ENCODE measurements around the gene NR2F1. TPM values are rescaled to one million over a fixed set of nuclear protein-coding genes. Genes with fewer than 3 reads are reported as not detected.

The NR2F1 gene
- total RNA-seq, 1 experiment from 2014 or later, result not detected

GRCh38 chr5:93589829-93590215 is 6.8 kb downstream of the NR2F1 start:
- Histone ChIP-seq H4K91ac (ENCODE audit: insufficient read length, low read depth, low read length) (no peak overlapping the region), H4K8ac (replicated peaks; ENCODE audit: insufficient read length, low read depth, low read length) (no peak overlapping the region), H2BK5ac (ENCODE audit: insufficient read length, low read length) (no peak overlapping the region), H2BK15ac (ENCODE audit: low read depth, low read length) (no peak overlapping the region), H2BK20ac (ENCODE audit: low read depth, low read length, poor library complexity, severe bottlenecking) (no peak overlapping the region), H3K27me3 (ENCODE audit: insufficient read depth, low read length) (peaks cover 93% of the 10 kb centered on the region), H3K18ac (ENCODE audit: insufficient read length, low read depth, low read length) (no peak overlapping the region), H3K27ac (ENCODE audit: insufficient read length, low read depth, low read length) (no peak overlapping the region), H3K14ac (ENCODE audit: insufficient read depth, low read length) (no peak overlapping the region), H2AFZ (ENCODE audit: low read length) (no peak overlapping the region), H3K23ac (ENCODE audit: insufficient read length, low read depth, low read length) (no peak overlapping the region), H4K5ac (ENCODE audit: insufficient read length, low read depth, low read length) (no peak overlapping the region), H3K23me2 (ENCODE audit: insufficient read length, low read depth, low read length, poor library complexity, severe bottlenecking) (peaks cover 1% of the 10 kb centered on the region), H3K4me1 (ENCODE audit: insufficient read depth, low read length) (peaks cover 2% of the 10 kb centered on the region; the same call in 1 of the 2 replicates), H3T11ph (ENCODE audit: low read length) (no peak overlapping the region), H2AK5ac (ENCODE audit: insufficient read length, low read length) (no peak overlapping the region), H2BK12ac (ENCODE audit: insufficient read length, low read depth, low read length) (no peak overlapping the region), H3K79me2 (ENCODE audit: insufficient read depth, low read length) (no peaks in the 10 kb centered on the region), H3K4me2 (ENCODE audit: insufficient read depth, insufficient read length, low read length) (no peak overlapping the region), H4K20me1 (ENCODE audit: control insufficient read depth, insufficient read depth, insufficient read length) (no peaks in the 10 kb centered on the region), H3K9me3 (ENCODE audit: control insufficient read depth, low read depth, low read length) (no peaks in the 10 kb centered on the region), H3K9ac (ENCODE audit: extremely low read depth, insufficient read length, low read length) (no peak overlapping the region), H3K56ac (ENCODE audit: insufficient read length, low read depth, low read length) (no peak overlapping the region), H3K79me1 (ENCODE audit: insufficient read depth, low read depth, low read length, poor library complexity, severe bottlenecking) (no peaks in the 10 kb centered on the region), H3K4ac (ENCODE audit: low read depth, low read length) (no peak overlapping the region), H2BK120ac (ENCODE audit: low read depth, low read length, poor library complexity, severe bottlenecking) (no peak overlapping the region)
- no peak for DNase-seq
- no peak overlapping the region for H3K4me3 Mint-ChIP-seq
- no peak overlapping the region for H3K27ac Mint-ChIP-seq
- peaks cover 0 to 2% (median 0%) of the 10 kb centered on the region in 3 experiments; a peak in 2 of 7 replicates for H3K36me3 Mint-ChIP-seq (ENCODE audit: insufficient read depth in 1 of 3, low read depth in 3 of 3)
- WGBS (ENCODE audit: extremely low coverage, insufficient read length, low lambda C conversion rate), result no CpG with 5 or more reads among the region's 2 CpGs
- peaks cover 11 to 37% of the 10 kb centered on the region in 2 experiments; a peak in 3 of 4 replicates for H3K4me1 Mint-ChIP-seq
- peaks cover 2 to 21% of the 10 kb centered on the region in 2 experiments; a peak in 3 of 5 replicates for H3K9me3 Mint-ChIP-seq
- peaks cover 33% of the 10 kb centered on the region for H3K27me3 Mint-ChIP-seq (ENCODE audit: low read depth)
- no peak for TF ChIP-seq CTCF (conservative IDR thresholded peaks at IDR 0.05)
